ENCODE results near the gene KLHL13. TPM values are rescaled to one million over a fixed set of nuclear protein-coding genes. Genes with fewer than 3 reads are reported as not detected.
"Not testable (repeated sequence)": the region's sequence is repeated elsewhere in the genome, so short reads cannot be mapped to it uniquely, and the experiment has no call there.

KLHL13 gene
- total and polyA plus RNA-seq, 4 donors = 0.47 to 7.9 (median 2.4) TPM

GRCh38 chrX:117936118-117936517, 180.5 kb downstream of the KLHL13 start:
- TF ChIP-seq CTCF (IDR thresholded peaks at IDR 0.05; ENCODE audit: control extremely low read depth, extremely low read depth) = no peak
- 77 to 97% methylated on average over 2 of the region's 2 CpGs for WGBS, 2 donors

GRCh38 chrX:117930116-117930515, 186.5 kb downstream of the KLHL13 start:
- not testable (repeated sequence) for H3K27ac ChIP-seq (ENCODE audit: low read depth in 1 of 2, low read length in 1 of 2); DNase-seq; H3K9me3 ChIP-seq (ENCODE audit: control insufficient read depth in 4 of 4, insufficient read depth in 3 of 4, low read length in 3 of 4); H3K9ac ChIP-seq (ENCODE audit: insufficient read depth in 1 of 2, low read length in 2 of 2); H3K36me3 ChIP-seq (ENCODE audit: control insufficient read depth in 4 of 4, insufficient read depth in 4 of 4, low read length in 4 of 4); H3K4me3 ChIP-seq; ATAC-seq (ENCODE audit: insufficient read depth, low FRiP score); H3K4me1 ChIP-seq (ENCODE audit: control insufficient read depth in 5 of 5, insufficient read depth in 5 of 5, low read length in 5 of 5); H3K27me3 ChIP-seq (ENCODE audit: control insufficient read depth in 3 of 3, insufficient read depth in 3 of 3, low read length in 2 of 3)

More at GRCh38 chrX:117936118-117936517, 180.5 kb downstream of the KLHL13 start:
- Histone ChIP-seq H3K9ac (ENCODE audit: insufficient read depth in 1 of 2, low read length in 2 of 2) (no peak overlapping the region), H3K4me1 (ENCODE audit: control insufficient read depth in 5 of 5, insufficient read depth in 5 of 5, low read length in 5 of 5) (no peaks in the 10 kb centered on the region), H3K4me3 (no peak overlapping the region), H3K27ac (ENCODE audit: low read depth in 1 of 2, low read length in 1 of 2) (no peak overlapping the region), H3K9me3 (ENCODE audit: control insufficient read depth in 4 of 4, insufficient read depth in 3 of 4, low read length in 3 of 4) (no peaks in the 10 kb centered on the region), H3K27me3 (ENCODE audit: control insufficient read depth in 3 of 3, insufficient read depth in 3 of 3, low read length in 2 of 3) (no peaks in the 10 kb centered on the region), H3K36me3 (ENCODE audit: control insufficient read depth in 4 of 4, insufficient read depth in 4 of 4, low read length in 4 of 4) (no peaks in the 10 kb centered on the region)
- DNase-seq = no peak
- ATAC-seq (ENCODE audit: insufficient read depth, low FRiP score) = no peak

DNA sequence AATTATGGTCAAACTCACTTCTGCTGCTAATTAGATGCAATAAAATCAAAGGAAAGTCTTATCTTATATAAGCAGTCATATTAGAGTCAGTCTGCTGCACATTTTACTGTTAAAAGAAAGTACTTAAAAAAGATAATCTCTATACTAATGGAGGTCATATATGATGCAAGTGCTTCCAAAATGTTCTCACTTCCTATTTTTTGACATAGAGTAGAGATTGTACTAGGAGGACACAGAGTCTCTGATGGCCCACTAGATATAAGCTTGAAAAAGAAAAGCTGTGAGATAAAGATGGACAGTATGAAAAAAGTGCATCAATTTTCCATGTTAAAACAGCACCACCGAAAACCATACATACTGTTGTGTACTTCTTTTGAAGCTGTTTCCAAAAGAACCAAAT, 196.9 kb downstream of the KLHL13 start:
- no peak overlapping the region for H3K9ac ChIP-seq (ENCODE audit: insufficient read depth in 1 of 2, low read length in 2 of 2)
- TF ChIP-seq CTCF (IDR thresholded peaks at IDR 0.05; ENCODE audit: control extremely low read depth, extremely low read depth) = no peak
- H3K27me3 ChIP-seq (ENCODE audit: control insufficient read depth in 3 of 3, insufficient read depth in 3 of 3, low read length in 2 of 3) = no peaks in the 10 kb centered on the region
- DNase-seq (no peak), ATAC-seq (ENCODE audit: insufficient read depth, low FRiP score) (no peak)
- no peak overlapping the region for H3K27ac ChIP-seq (ENCODE audit: low read depth in 1 of 2, low read length in 1 of 2)
- no peaks in the 10 kb centered on the region for H3K36me3 ChIP-seq (ENCODE audit: control insufficient read depth in 4 of 4, insufficient read depth in 4 of 4, low read length in 4 of 4)
- WGBS, 2 donors = 84 to 100% methylated on average over 1 of the region's 1 CpG
- H3K4me3 ChIP-seq = no peak overlapping the region
- H3K9me3 ChIP-seq (ENCODE audit: control insufficient read depth in 4 of 4, insufficient read depth in 3 of 4, low read length in 3 of 4) = no peaks in the 10 kb centered on the region
- no peaks in the 10 kb centered on the region for H3K4me1 ChIP-seq (ENCODE audit: control insufficient read depth in 5 of 5, insufficient read depth in 5 of 5, low read length in 5 of 5)

GRCh38 chrX:117910216-117910615, 206.4 kb downstream of the KLHL13 start:
- H3K27me3 ChIP-seq (ENCODE audit: control insufficient read depth in 3 of 3, insufficient read depth in 3 of 3, low read length in 2 of 3) = no peaks in the 10 kb centered on the region
- H3K4me3 ChIP-seq = no peak overlapping the region
- H3K27ac ChIP-seq (ENCODE audit: low read depth in 1 of 2, low read length in 1 of 2) = no peak overlapping the region
- 69 to 91% methylated on average over 1 of the region's 1 CpG for WGBS, 2 donors
- TF ChIP-seq CTCF (IDR thresholded peaks at IDR 0.05; ENCODE audit: control extremely low read depth, extremely low read depth) = no peak
- DNase-seq (no peak), ATAC-seq (ENCODE audit: insufficient read depth, low FRiP score) (no peak)
- H3K36me3 ChIP-seq (ENCODE audit: control insufficient read depth in 4 of 4, insufficient read depth in 4 of 4, low read length in 4 of 4) = no peaks in the 10 kb centered on the region
- no peaks in the 10 kb centered on the region for H3K4me1 ChIP-seq (ENCODE audit: control insufficient read depth in 5 of 5, insufficient read depth in 5 of 5, low read length in 5 of 5)
- H3K9ac ChIP-seq (ENCODE audit: insufficient read depth in 1 of 2, low read length in 2 of 2) = no peak overlapping the region
- H3K9me3 ChIP-seq (ENCODE audit: control insufficient read depth in 4 of 4, insufficient read depth in 3 of 4, low read length in 3 of 4) = no peaks in the 10 kb centered on the region
